Skeletal muscle cell (primary cell): ENCODE data around the gene CNOT2.
"Not testable (repeated sequence)": the region's sequence is repeated elsewhere in the genome, so short reads cannot be mapped to it uniquely, and the experiment has no call there.

ENCODE experiments used
- DNase-seq: peaks from one replicate; pipeline ENCODE4 v3.0.0-alpha.2; 2010; ENCODE audit warnings: low read depth
- H3K4me3 ChIP-seq: 2 replicates; pipeline ENCODE4 v1.5.1; 2011; ENCODE audit warnings: low read depth, mild to moderate bottlenecking, control low read depth, low read length, moderate library complexity

CNOT2 gene

GRCh38 chr12:70288817-70289216 is 45.6 kb downstream of the CNOT2 start:
- no peak for DNase-seq
- H3K4me3 ChIP-seq, result no peak overlapping the region

GRCh38 chr12:70290116-70290515 is 46.9 kb downstream of the CNOT2 start:
- H3K4me3 ChIP-seq, result no peak overlapping the region
- no peak for DNase-seq

DNA sequence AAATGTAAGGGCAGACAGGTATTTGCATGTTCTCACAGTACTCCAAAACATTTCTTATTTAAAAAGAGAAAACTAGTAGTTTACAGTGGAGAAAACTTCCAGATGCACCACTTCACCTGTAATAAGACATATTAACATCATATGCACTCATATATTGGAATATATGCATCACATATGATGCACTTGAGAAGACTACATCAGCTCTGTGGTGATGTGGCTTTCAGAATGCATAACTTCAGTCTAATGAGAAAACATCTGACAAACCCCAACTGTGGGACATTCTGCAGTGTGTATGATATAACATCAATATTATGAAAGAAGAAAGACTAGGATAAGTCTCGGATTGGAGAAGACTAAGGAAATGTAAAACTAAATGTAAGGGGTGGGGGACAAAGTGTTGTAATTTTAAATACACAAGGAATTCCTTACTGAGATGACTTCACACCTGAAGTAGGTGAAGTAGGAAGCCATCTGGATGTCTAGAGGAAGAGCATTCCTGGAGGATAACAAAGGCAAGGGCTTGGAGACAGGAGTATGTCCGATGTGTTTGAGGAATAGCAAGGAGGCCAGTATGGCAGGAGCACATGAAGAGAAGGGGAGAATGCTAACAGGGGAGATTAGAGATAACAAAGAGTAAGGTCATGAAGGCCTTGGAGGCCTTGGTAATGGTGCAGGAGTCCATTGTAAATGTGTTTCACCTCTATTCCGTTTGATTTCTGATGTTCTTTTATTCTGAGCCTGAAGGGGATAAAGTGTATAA is 49.0 kb downstream of the CNOT2 start:
- no peak for DNase-seq
- H3K4me3 ChIP-seq, result no peak overlapping the region

DNA sequence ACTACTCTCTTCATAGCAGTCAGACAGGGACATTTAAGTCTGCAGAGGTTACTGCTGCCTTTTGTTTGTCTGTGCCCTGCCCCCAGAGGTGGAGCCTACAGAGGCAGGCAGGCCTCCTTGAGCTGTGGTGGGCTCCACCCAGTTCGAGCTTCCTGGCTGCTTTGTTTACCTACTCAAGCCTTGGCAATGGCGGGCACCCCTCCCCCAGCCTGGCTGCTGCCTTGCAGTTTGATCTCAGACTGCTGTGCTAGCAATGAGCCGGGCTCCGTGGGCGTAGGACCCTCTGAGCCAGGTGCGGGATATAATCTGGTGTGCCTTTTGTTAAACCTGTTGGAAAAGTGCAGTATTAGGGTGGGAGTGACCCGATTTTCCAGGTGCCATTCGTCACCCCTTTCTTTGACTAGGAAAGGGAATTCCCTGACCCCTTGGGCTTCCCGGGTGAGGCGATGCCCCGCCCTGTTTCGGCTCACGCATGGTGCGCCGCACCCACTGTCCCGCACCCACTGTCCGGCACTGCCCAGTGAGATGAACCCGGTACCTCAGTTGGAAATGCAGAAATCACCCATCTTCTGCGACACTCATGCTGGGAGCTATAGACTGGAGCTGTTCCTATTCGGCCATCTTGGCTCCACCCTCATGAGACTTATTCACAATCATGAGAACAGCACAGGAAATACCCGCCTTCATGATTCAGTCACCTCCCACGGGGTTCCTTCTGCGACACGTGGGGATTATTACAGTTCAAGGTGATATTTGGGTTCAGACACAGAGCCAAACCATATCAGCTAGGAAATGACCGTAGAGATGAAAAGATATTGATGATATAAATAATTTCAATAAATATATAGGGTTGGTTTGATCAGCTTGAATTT is 61.7 kb downstream of the CNOT2 start:
- not testable (repeated sequence) for DNase-seq, H3K4me3 ChIP-seq

DNA sequence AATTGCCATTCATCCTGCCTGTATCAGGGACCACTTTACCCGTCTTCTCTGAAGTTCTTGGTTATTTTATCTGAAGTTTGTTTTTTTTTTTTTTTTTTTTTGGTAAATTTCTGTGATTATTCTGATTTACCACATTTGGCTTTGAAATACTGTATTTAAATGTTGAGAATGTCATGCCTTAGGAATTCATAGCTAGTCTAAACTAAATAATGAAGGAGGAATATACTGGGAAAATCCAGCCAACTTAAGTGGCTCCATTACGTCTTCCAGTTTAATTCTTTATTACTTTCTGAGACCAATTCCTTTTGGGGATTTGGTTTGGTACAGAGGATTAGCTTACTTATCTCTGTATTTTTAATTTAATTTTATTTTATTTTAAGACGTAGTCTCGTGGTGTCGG is 62.6 kb downstream of the CNOT2 start:
- DNase-seq, result no peak
- H3K4me3 ChIP-seq, result no peak overlapping the region

DNA sequence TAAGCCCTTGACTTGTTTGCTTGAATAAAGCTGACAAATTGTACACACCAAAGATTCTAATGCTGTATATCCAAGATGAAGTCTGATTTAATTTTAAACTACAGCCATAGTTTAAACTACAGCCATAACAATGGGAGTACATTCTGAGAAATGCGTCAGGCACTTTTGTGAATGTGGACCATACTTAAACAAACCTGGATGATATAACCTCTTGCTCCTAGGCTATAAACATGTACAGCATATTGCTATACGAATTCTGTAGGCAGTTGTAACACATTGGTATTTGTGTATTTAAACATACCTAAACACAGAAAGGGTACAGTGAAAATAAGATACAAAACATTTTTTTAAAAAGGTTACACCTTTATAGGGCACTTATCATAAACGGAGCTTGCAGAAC is 63.4 kb downstream of the CNOT2 start:
- DNase-seq, result no peak
- no peak overlapping the region for H3K4me3 ChIP-seq

GRCh38 chr12:70307868-70308267 is 64.6 kb downstream of the CNOT2 start:
- no peak for DNase-seq
- no peak overlapping the region for H3K4me3 ChIP-seq

- DNase-seq, result no peak
- no peak overlapping the region for H3K4me3 ChIP-seq
Measured at GRCh38 chr12:70309348-70309747, 66.1 kb downstream of the CNOT2 start.

DNA sequence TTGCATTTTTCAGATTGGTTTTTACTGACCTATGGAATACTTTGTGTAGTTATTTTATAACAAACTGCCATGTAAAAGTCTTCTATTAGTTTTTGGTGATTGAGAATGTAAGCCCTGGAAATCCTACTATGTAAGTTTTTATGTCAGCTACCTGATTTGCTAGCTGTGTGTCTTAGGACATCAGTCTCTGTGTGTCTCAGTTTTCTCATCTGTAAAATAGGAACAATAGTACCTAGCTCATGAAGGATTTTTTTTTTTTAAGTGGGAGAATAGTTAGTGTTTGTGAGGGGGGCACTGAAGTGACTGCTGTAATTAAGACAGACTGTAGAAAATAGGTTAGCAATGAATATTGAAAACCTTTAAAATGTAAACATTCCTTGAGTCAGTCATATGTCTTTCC is 70.9 kb downstream of the CNOT2 start:
- no peak for DNase-seq
- H3K4me3 ChIP-seq, result no peak overlapping the region

DNA sequence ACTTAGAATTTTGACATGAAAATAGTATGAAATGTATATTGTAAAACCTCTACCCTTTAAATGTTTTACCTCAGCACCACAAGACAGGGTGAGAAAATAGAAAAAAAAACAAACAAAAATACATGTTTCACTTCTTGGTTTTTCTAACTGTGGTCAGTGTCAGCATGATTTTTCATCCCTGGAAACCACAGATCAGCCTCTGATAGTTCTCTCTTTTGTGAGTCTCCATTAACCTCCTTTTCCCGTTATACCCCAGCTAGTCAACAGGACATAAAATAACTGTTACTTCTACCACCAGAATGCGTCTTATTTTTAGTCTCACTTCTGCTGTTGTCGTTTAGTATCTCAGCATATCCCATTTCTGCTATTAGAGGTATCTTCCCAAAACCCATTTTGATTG is 74.5 kb downstream of the CNOT2 start:
- no peak overlapping the region for H3K4me3 ChIP-seq
- no peak for DNase-seq

- no peak overlapping the region for H3K4me3 ChIP-seq
- DNase-seq, result no peak
Measured at GRCh38 chr12:70319605-70320004, 76.4 kb downstream of the CNOT2 start.

DNA sequence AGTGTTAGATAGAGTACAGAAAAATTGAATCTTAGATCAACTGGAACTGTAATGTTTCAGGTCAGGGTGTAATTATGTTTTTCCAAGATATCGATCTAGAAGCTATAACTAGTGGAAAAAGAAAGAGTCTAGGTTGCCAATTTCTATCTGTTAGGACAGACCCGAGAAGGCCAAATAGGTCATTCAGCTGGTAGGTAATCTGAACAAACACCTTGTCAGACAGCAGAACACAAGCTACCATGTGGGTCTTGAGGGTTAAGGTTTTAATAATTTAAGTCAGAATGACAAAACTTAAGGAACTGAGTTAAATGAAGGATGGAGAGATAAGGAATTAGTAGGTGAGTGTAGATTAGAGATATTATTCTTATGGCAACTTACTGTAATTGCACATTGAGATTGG is 78.0 kb downstream of the CNOT2 start:
- DNase-seq, result no peak
- H3K4me3 ChIP-seq, result no peak overlapping the region

- no peak for DNase-seq
- no peak overlapping the region for H3K4me3 ChIP-seq
Measured at GRCh38 chr12:70327541-70327940, 84.3 kb downstream of the CNOT2 start.

DNA sequence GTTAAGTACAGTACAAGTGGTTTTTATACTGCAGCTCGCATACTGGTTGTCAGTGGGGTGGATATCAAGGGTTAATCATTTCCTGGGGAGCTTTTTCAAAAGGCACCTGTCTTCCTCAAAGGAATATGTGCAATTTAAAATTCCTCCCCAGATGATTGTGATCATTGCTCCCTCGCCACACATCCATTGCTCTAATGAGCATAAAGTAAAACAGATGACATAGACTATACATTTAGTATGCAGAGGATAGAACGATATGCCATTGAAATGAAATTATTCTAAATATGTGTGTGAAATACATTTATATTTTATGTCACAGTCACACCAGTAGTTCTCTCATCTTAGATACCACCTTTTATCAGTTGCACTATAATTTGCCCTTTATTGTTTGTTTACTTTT is 86.5 kb downstream of the CNOT2 start:
- no peak overlapping the region for H3K4me3 ChIP-seq
- no peak for DNase-seq

DNA sequence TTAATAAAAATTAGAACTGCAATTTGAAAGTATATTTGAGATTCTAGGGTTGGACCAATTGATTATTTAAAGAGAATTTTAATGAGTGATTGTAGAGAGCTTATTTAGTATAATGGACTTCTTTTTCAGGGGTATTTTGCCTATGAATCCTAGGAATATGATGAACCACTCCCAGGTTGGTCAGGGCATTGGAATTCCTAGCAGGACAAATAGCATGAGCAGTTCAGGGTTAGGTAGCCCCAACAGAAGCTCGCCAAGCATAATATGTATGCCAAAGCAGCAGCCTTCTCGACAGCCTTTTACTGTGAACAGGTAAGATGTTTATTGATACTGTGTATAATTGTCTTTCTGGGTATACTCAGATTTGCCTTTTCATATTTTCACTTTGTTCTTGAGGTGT is 86.9 kb downstream of the CNOT2 start:
- no peak for DNase-seq

GRCh38 chr12:70332236-70332635 is 89.0 kb downstream of the CNOT2 start:
- DNase-seq, result no peak
- no peak overlapping the region for H3K4me3 ChIP-seq

More for the DNA sequence above, 86.9 kb downstream of the CNOT2 start:
- no peak overlapping the region for H3K4me3 ChIP-seq

DNA sequence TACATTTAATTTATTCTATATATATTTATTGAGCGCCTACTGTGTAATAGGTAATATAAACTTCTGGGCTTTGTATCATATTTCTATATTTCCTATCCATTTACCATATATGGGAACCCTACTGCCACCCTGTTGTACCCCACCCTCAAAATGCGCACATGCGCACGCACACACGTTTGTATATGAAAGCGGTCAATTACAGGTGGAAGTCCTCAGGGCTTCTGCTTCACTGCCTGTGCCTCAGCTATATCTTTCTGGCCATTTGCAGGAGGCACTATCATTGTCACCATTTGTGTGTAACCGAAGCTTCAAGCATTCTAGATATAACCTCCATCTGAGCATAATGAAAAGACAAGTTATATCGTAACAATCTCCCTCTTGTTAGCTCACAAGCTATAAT is 91.5 kb downstream of the CNOT2 start:
- H3K4me3 ChIP-seq, result no peak overlapping the region

DNA sequence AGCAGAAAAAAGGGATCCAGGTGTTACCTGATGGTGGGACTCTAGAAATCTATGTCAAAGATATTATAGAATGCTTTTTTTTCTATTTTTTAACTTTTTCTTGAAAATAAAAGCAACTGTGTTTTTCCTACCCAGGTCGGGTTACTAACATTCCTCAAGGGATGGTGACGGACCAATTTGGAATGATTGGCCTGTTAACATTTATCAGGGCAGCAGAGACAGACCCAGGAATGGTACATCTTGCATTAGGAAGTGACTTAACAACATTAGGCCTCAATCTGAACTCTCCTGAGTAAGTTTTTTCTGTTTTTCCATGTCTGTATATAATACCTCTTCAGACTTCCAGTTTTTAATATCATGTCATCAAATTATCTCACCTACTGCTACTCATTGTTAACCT is 95.3 kb downstream of the CNOT2 start:
- peak; percentile 17 for DNase-seq
- H3K4me3 ChIP-seq, result no peak overlapping the region

More for the DNA sequence above, 91.5 kb downstream of the CNOT2 start:
- no peak for DNase-seq

DNA sequence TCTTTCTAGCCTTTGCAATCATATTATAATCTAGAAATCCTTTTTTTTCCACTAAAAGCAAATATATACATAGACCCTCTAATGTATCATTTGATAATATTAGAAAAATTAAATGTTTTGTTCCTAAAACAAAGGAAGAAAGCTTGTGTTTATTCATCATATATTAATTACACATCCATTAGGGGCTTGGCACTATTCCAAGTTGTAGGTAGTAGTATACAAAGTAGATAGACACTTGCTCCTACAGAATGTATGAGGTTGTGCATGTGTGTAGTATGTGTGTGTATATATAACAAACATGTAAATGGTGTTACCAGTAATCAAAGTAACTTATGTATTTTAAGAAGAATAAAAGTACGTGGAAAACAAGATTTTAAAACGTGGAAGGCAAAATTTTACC is 107.8 kb downstream of the CNOT2 start:
- DNase-seq, result no peak
- H3K4me3 ChIP-seq, result no peak overlapping the region

DNA sequence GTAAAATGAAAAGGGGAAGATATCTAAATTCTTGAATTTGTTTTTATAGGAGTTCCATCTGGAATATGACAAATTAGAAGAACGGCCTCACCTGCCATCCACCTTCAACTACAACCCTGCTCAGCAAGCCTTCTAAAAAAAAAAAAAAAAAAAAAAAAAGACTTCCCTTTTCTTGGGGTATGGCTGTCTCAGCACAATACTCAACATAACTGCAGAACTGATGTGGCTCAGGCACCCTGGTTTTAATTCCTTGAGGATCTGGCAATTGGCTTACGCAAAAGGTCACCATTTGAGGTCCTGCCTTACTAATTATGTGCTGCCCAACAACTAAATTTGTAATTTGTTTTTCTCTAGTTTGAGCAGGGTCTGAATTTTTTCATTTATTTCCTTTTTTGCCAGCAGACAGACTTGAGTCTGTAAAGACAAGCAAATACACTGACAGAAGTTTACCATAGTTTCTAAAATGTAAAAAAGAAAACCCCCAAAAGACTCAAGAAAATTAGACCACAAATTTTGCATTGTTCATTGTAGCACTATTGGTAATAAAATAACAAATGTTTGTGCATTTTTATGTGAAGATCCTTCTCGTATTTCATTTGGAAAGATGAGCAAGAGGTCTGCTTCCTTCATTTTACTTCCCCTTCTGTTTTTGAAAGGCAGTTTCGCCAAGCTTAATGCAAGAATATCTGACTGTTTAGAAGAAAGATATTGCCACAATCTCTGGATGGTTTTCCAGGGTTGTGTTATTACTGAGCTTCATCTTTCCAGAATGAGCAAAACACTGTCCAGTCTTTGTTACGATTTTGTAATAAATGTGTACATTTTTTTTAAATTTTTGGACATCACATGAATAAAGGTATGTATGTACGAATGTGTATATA is 110.8 kb downstream of the CNOT2 start:
- DNase-seq, result no peak
- H3K4me3 ChIP-seq, result no peak overlapping the region
